Measurements from ENCODE around the gene AREL1.

AREL1 gene

GRCh38 chr14:74658535-74659131 lies 54.2 kb downstream of the AREL1 start:
- DNase-seq: no peak

- no peak for DNase-seq
Measured at GRCh38 chr14:74656964-74657363, 55.9 kb downstream of the AREL1 start.

GRCh38 chr14:74655599-74656395 lies 57.1 kb downstream of the AREL1 start:
- no peak for DNase-seq

- no peak for DNase-seq
Measured at GRCh38 chr14:74654931-74655330, 57.9 kb downstream of the AREL1 start.

- DNase-seq: no peak
Measured at GRCh38 chr14:74653386-74654138, 59.3 kb downstream of the AREL1 start.

- DNase-seq: no peak
Measured at GRCh38 chr14:74652541-74652940, 60.3 kb downstream of the AREL1 start.

- DNase-seq: no peak
Measured at GRCh38 chr14:74650927-74651686, 61.8 kb downstream of the AREL1 start.

GRCh38 chr14:74649673-74650072 lies 63.2 kb downstream of the AREL1 start:
- no peak for DNase-seq

GRCh38 chr14:74649167-74649566 lies 63.7 kb downstream of the AREL1 start:
- DNase-seq: no peak

GRCh38 chr14:74648601-74649000 lies 64.3 kb downstream of the AREL1 start:
- DNase-seq: no peak

GRCh38 chr14:74647678-74648461 lies 65.0 kb downstream of the AREL1 start:
- DNase-seq: no peak

- DNase-seq: no peak
Measured at GRCh38 chr14:74647061-74647677, 65.7 kb downstream of the AREL1 start.

GRCh38 chr14:74645756-74646470 lies 67.0 kb downstream of the AREL1 start:
- DNase-seq: no peak

GRCh38 chr14:74645244-74645643 lies 67.6 kb downstream of the AREL1 start:
- DNase-seq: no peak

GRCh38 chr14:74641601-74642391 lies 71.1 kb downstream of the AREL1 start:
- no peak for DNase-seq

- no peak for DNase-seq
Measured at GRCh38 chr14:74638966-74639365, 73.9 kb downstream of the AREL1 start.

- no peak for DNase-seq
Measured at GRCh38 chr14:74638066-74638465, 74.8 kb downstream of the AREL1 start.

- DNase-seq: no peak
Measured at GRCh38 chr14:74637178-74637550, 75.7 kb downstream of the AREL1 start.

- no peak for DNase-seq
Measured at GRCh38 chr14:74636424-74637177, 76.3 kb downstream of the AREL1 start.

GRCh38 chr14:74635847-74636246 lies 77.0 kb downstream of the AREL1 start:
- no peak for DNase-seq
